CD14-positive monocyte (primary cell): Measurements from ENCODE around the gene CTNNA3. TPM values are rescaled to one million over a fixed set of nuclear protein-coding genes. Genes with fewer than 3 reads are reported as not detected.

Experiments used
- DNase-seq, 3 donors: peaks; one replicate each; pipeline ENCODE4 v3.0.0-alpha.2; 2011 to 2022
- H2AFZ ChIP-seq: 2 replicates; pipeline ENCODE4 v1.6.0; 2012; ENCODE audit warnings: mild to moderate bottlenecking, low read depth, low read length, inconsistent platforms; ENCODE audit not compliant: insufficient read depth, poor library complexity, severe bottlenecking
- H3K27ac ChIP-seq, 2 donors: 1 replicate in 1 of 2; 2 replicates in 1 of 2; pipeline ENCODE4 v1.5.1; 2012 to 2013; ENCODE audit warnings: low read length in 2 of 2, control low read depth in 1 of 2, inconsistent platforms in 1 of 2, low read depth in 1 of 2, mild to moderate bottlenecking in 1 of 2
- H3K27me3 ChIP-seq, 2 donors: one replicate each; pipeline versions ENCODE4 v1.6.0 to v1.6.1; 2011 to 2013; ENCODE audit warnings: low read length in 2 of 2; ENCODE audit not compliant: control insufficient read depth in 2 of 2, insufficient read depth in 2 of 2
- H3K36me3 ChIP-seq, 2 donors: replicated peaks in 1 of 2; 1 replicate in 1 of 2; 2 replicates in 1 of 2; pipeline versions ENCODE4 v1.5.1 to v1.6.1; 2012 to 2013; ENCODE audit warnings: low read length in 2 of 2, control low read depth in 1 of 2, inconsistent platforms in 1 of 2, mild to moderate bottlenecking in 1 of 2; ENCODE audit not compliant: insufficient read depth in 2 of 2, control insufficient read depth in 1 of 2
- H3K4me1 ChIP-seq, 2 donors: 1 replicate in 1 of 2; 2 replicates in 1 of 2; pipeline versions ENCODE4 v1.5.1 to v1.6.1; 2012 to 2013; ENCODE audit warnings: low read length in 2 of 2, control low read depth in 1 of 2, inconsistent platforms in 1 of 2, mild to moderate bottlenecking in 1 of 2, moderate library complexity in 1 of 2; ENCODE audit not compliant: insufficient read depth in 2 of 2, control insufficient read depth in 1 of 2
- H3K4me2 ChIP-seq: replicated peaks from 2 replicates; pipeline ENCODE3; 2012; ENCODE audit warnings: low read length, moderate library complexity, mild to moderate bottlenecking; ENCODE audit not compliant: poor library complexity, severe bottlenecking; ENCODE audit errors: extremely low read depth
- H3K4me3 ChIP-seq, 3 experiments: fragments of 200-600 bp in 1 of 3; sonication (generic) in 1 of 3; replicated peaks in 1 of 3; 1 replicate in 2 of 3; 2 replicates in 1 of 3; pipeline ENCODE4 v1.5.1; 2011 to 2013; ENCODE audit warnings: low read length in 3 of 3, mild to moderate bottlenecking in 3 of 3, control low read depth in 2 of 3, low read depth in 2 of 3, inconsistent platforms in 1 of 3, moderate library complexity in 1 of 3
- H3K79me2 ChIP-seq: 2 replicates; pipeline ENCODE4 v1.6.0; 2012; ENCODE audit warnings: mild to moderate bottlenecking, control low read depth, inconsistent platforms, low read length, moderate library complexity; ENCODE audit not compliant: insufficient read depth
- H3K9ac ChIP-seq: 2 replicates; pipeline ENCODE4 v1.6.0; 2017; ENCODE audit warnings: low read length, mild to moderate bottlenecking; ENCODE audit not compliant: insufficient read depth, poor library complexity, severe bottlenecking
- H3K9me3 ChIP-seq, 2 donors: replicated peaks in 1 of 2; 1 replicate in 1 of 2; 2 replicates in 1 of 2; pipeline versions ENCODE4 v1.5.1 to v1.6.1; 2012 to 2013; ENCODE audit warnings: low read length in 2 of 2, control low read depth in 1 of 2; ENCODE audit not compliant: control insufficient read depth in 1 of 2, insufficient read depth in 1 of 2
- H4K20me1 ChIP-seq: 2 replicates; pipeline ENCODE4 v1.6.0; 2012; ENCODE audit warnings: mild to moderate bottlenecking, low read length, control low read depth, moderate library complexity; ENCODE audit not compliant: insufficient read depth
- H3K27ac Mint-ChIP-seq, 7 donors: one replicate each; pipeline ENCODE4 v1.8.0; 2020; ENCODE audit warnings: mild to moderate bottlenecking in 7 of 7, mixed read lengths in 7 of 7, moderate library complexity in 6 of 7, inconsistent platforms in 2 of 7
- H3K27me3 Mint-ChIP-seq, 3 donors: one replicate each; pipeline ENCODE4 v1.8.0; 2021 to 2022; ENCODE audit warnings: low read depth in 3 of 3, mild to moderate bottlenecking in 3 of 3, mixed read lengths in 3 of 3, moderate library complexity in 3 of 3, inconsistent platforms in 1 of 3
- H3K36me3 Mint-ChIP-seq, 2 donors: one replicate each; pipeline ENCODE4 v1.8.0; 2020; ENCODE audit warnings: mixed read lengths in 2 of 2, inconsistent platforms in 1 of 2, mild to moderate bottlenecking in 1 of 2
- H3K4me1 Mint-ChIP-seq: one replicate; pipeline ENCODE4 v1.8.0; 2020; ENCODE audit warnings: mild to moderate bottlenecking, mixed read lengths
- H3K4me3 Mint-ChIP-seq, 2 donors: one replicate each; pipeline ENCODE4 v1.8.0; 2020; ENCODE audit warnings: mild to moderate bottlenecking in 2 of 2, mixed read lengths in 2 of 2, moderate library complexity in 1 of 2
- H3K9me3 Mint-ChIP-seq, 7 donors: one replicate each; pipeline ENCODE4 v1.8.0; 2020 to 2022; ENCODE audit warnings: mixed read lengths in 7 of 7, mild to moderate bottlenecking in 6 of 7, moderate library complexity in 6 of 7, inconsistent platforms in 2 of 7
- CTCF ChIP-seq: fragments of 200-600 bp; IDR thresholded peaks from one replicate; pipeline ENCODE4 v1.8.0; 2022; ENCODE audit warnings: antibody characterized with exemption, mild to moderate bottlenecking
- WGBS: methylation state at CpG from one replicate; pipeline ENCODE4 v1.1.5; 2013; ENCODE audit warnings: missing lambda C conversion rate; ENCODE audit not compliant: insufficient coverage; 5-methylcytosine and 5-hydroxymethylcytosine counted together
- intact Hi-C, 2 donors: fragments of 100-400 bp; cut with micrococcal nuclease; formaldehyde crosslinking; loops; one replicate each; pipeline versions ENCODE4 v1.15.0 to v1.15.1; 2023
- polyA plus RNA-seq, 3 donors: library from polyadenylated mRNA; depleted of rRNA in 1 of 3; unstranded in 2 of 3; stranded (reverse) in 1 of 3; fragments of 300-500 nt in 2 of 3; fragments of >200 nt in 1 of 3; fragmentation: Illumina TruSeq in 2 of 3; gene quantifications; 1 replicate in 2 of 3; 2 replicates in 1 of 3; pipeline ENCODE4 v1.2.3, GENCODE V29; 2012 to 2021

The CTNNA3 gene
- polyA plus RNA-seq, 3 donors: not detected

- H3K9me3 Mint-ChIP-seq: peaks cover 0 to 4% (median 0%) of the 10 kb centered on the region in 7 donors
- H3K4me1 Mint-ChIP-seq: no peaks in the 10 kb centered on the region
Observed at GRCh38 chr10:66627156-66627555, 1068.8 kb downstream of the CTNNA3 start.

GRCh38 chr10:66625709-66626590 is 1070.0 kb downstream of the CTNNA3 start:
- Histone ChIP-seq H3K27me3 (no peaks in the 10 kb centered on the region), H3K9me3 (no peaks in the 10 kb centered on the region), H4K20me1 (no peaks in the 10 kb centered on the region), H2AFZ (no peak overlapping the region), H3K27ac (no peak overlapping the region), H3K4me1 (no peaks in the 10 kb centered on the region), H3K36me3 (no peaks in the 10 kb centered on the region), H3K4me2 (no peak overlapping the region), H3K9ac (no peak overlapping the region), H3K4me3 (no peak overlapping the region), H3K79me2 (no peaks in the 10 kb centered on the region)
- no CpG with 5 or more reads among the region's 4 CpGs for WGBS
- Mint-ChIP-seq H3K36me3 (no peaks in the 10 kb centered on the region), H3K27me3 (no peaks in the 10 kb centered on the region), H3K9me3 (peaks cover 0 to 4% (median 0%) of the 10 kb centered on the region in 7 donors), H3K4me1 (no peaks in the 10 kb centered on the region), H3K4me3 (no peak overlapping the region), H3K27ac (no peak overlapping the region)
- no peak for DNase-seq
- intact Hi-C loops: no loop called here
- no peak for TF ChIP-seq CTCF

More at GRCh38 chr10:66627156-66627555, 1068.8 kb downstream of the CTNNA3 start:
- Histone ChIP-seq H3K27ac (no peak overlapping the region), H4K20me1 (no peaks in the 10 kb centered on the region), H2AFZ (no peak overlapping the region), H3K79me2 (no peaks in the 10 kb centered on the region), H3K36me3 (no peaks in the 10 kb centered on the region), H3K9me3 (no peaks in the 10 kb centered on the region), H3K27me3 (no peaks in the 10 kb centered on the region), H3K9ac (no peak overlapping the region), H3K4me1 (no peaks in the 10 kb centered on the region), H3K4me3 (no peak overlapping the region), H3K4me2 (no peak overlapping the region)
- intact Hi-C loops: no loop called here
- peak overlapping the region in 1 of 7 donors; percentile 56 for H3K27ac Mint-ChIP-seq
- 71% methylated on average over 1 of the region's 4 CpGs for WGBS
- H3K4me3 Mint-ChIP-seq: no peak overlapping the region
- DNase-seq: no peak
- no peak for TF ChIP-seq CTCF
- no peaks in the 10 kb centered on the region for H3K36me3 Mint-ChIP-seq
- no peaks in the 10 kb centered on the region for H3K27me3 Mint-ChIP-seq
